HUDEP-2 (cell line): ENCODE measurements around the gene PEX13.
"Not testable (repeated sequence)": the region's sequence is repeated elsewhere in the genome, so short reads cannot be mapped to it uniquely, and the experiment has no call there.

Experiments
- DNase-seq, 76 experiments: peaks; one replicate each; lab custom pipeline; 2025; ENCODE audit not compliant: unreplicated experiment in 76 of 76; lab: John Stamatoyannopoulos, UW

The PEX13 gene

DNA sequence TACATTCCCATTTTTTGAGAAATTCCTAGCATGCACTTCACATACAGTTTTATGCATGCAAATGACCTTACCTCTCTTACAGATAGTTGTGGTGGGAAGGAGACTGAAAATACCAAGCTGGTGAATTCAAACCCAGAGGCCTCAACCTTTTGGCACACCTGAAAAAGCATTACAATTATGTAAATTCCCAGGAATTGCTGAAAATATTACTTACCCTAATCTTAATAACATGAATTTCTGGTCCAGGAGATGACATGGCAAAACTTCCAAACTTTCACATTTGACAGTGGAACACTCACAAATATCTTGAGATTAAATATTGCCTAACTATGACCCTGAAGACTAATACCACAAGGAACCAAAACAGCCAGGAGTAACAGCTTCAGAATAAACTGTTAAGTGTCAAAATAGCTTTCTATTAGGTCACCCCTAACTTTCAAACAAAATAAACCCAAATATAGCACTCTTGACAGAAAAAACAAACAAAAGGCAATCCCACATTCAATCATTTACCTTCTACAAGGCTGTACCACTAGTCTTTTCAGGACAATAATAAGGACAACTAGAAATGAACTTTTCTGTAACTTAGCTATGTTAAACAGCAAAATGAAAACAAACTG, 10.9 kb upstream of the PEX13 start:
- DNase-seq: no peak

DNA sequence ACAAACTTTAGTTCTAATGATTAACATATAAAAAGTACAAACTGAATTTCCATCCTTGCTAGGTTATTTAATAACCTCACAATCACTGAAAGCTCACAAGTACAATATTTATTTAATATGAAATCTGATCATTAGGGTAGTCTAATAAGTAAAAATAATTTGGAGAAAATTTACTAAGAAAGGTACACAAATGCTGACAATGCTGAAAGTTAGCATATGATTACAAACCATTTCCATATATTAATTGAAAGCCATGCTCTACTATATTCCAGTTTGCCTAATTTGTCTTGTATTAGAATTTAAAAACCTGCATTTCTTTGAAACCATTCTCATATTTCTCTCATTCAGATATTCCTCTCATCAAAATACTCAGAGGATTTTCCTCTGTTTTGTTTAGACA, 8.2 kb upstream of the PEX13 start:
- no peak for DNase-seq

DNA sequence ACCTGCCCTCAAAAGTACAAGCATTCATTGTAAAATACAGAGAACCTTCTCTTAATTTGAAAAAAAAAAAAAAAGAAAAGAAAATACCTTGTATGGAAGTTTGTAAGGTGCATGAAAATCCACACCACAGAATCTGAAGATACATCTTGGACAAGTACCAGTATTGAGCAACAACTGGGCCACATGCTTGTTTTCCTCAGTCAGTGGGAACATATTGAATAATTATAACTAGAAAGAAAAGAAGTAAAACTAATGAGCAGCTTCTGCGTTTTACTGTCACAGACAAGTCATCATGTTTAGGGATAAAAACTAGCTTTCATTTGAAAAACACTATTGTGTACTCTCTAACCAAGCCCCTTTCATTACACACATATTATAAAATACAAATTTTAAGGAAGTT, 5.8 kb upstream of the PEX13 start:
- DNase-seq: no peak

DNA sequence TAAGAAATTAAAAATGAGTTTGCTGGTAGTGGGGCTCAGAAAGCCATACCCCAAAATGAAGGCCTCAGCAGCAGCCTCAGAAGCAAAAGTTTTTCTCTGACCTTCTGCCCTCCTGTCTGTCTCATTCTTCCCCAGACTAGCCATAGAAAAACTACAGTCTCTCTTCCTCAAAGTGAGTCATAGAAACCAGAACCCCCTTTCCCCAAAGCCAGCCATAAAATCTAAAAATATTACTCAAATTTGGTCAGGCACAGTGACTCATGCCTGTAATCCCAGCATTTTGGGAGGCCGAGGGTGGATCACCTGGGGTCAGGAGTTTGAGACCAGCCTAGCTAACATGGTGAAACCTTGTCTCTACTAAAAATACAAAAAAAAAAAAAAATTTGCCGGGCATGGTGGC, 5.2 kb upstream of the PEX13 start:
- DNase-seq: not testable (repeated sequence)

DNA sequence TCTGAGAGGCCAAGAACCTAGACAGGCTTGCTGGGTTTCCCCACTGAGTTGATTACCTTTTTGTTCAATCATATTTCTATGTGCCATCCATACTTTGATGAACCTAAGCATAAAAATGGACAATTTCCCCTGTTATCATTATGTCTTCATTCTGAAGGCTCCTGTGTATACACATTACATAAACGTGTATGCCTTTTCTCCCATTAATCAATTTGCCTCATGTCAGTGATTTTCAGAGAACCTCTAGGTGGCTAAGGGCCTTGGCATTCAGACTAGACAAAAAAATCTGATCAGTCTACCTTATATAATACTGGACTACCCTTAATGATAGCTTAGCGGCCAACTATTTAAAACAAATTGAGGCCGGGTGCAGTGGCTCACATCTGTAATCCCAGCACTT, 4.1 kb upstream of the PEX13 start:
- no peak for DNase-seq

DNA sequence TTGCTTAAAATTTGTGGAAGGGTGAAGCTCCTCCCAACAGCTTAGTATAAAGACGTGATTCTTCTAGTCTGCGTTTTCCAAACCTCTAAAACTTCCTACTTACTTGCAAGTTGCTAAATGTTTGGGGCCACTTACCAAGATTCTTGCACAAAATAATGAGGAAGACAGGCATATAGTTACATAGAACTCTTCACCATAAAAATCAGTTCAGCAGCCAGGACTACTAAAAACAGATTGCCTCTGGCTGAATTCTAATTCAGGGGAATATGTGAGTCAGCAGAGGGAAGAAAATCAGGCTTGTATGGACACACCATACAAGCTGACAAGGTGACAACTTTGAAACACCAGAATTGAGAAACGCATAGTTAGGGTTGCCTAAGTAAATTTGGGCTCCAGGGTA, 2.8 kb upstream of the PEX13 start:
- DNase-seq: no peak

DNA sequence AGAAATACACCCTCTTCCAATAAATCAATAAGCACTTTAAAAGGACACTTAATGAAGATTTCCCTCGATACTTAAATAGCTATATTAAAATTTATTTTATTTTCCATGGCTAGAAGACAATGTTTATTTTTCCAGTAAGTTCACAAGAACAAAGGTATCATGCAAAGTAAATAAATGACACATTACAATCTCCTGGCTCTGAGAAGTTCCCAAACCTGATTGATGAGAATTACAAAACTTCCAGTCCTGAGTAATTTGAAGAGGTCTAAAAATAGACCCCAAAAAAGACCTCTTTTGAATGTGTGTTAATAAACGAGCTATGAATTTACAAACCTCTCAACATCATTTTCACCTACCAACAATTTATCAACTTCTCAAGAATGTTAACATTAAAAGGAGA, 1.5 kb upstream of the PEX13 start:
- no peak for DNase-seq

DNA sequence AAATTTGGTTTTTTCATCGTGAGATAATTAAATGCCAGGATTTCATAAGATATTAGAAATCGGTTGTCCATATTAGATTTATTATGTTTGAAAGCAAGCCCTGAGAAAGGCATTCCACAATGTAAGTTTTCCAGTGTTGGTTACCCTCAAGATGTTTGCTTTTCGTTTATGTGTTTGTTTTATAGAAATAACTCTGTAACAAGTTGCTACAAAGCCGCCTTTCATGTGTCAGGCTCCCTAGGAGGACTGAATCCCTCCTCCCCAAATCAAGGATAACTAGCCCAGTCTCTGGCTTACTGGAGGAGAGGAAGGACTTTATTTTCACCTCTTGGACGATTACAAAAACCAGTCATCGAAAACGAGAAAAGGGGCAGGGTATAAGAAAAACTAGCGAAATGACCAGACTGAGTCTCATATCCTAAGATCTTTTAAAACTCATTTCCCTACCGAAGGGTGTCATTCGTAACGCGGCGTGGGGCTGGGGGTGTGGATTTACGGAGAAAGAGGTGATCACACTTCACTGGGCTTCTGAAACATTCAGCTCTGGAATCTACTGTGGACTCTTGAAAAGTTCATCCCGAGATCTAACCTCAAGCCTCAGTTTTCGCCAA, 1.0 kb upstream of the PEX13 start:
- DNase-seq: no peak

DNA sequence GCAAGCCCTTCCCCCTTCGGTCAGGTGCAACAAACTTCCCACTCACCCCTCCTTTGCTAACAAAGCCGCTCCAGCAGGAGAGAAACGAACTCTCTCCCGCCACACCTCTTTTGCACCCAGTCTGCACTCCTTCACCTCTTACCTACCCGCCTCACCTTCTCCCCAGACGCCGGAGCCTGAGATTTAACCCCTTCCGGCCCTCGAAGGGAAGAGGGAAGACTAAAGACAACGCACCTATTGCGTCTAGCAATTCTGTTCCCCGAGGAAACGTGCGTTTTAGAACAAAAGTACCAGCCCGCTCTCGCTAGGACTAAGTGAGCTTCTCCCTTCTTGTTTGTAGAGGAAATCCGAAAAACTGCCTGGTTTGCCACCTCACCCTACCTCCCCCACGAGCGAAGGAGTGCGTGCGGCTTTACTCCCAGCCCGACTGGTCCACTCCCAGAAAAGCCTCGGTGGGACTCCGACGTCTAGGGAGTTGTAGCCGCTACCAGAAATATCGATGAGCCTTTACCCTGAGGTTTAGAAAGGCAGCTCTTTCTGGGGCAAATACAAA, 441 bp upstream of the PEX13 start:
- DNase-seq: peak in 73 of 76 experiments; percentile 18 to 94 (median 65)

DNA sequence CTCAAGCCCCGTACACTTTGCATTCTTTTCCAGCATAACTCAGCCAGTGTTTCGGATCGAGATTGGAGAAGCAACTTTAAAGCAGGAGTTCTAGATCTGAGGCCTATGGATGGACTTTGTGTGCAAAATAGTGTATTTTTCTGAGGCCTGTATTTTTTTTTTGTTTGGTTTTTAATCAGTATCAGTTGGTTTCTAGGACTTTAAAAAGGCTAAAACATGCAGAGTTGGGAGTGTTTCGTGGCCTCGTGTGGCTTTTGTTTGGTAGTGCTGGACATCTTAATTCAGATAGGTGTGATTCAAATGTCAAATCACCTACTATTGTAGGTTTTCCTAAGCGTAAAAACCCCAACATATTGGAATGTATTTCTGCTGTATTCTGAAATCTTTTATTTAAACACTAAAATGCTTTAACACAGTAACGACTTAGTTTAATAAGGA, 817 bp downstream of the PEX13 start:
- DNase-seq: peak in 5 of 76 experiments; percentile 6 to 31 (median 15)

DNA sequence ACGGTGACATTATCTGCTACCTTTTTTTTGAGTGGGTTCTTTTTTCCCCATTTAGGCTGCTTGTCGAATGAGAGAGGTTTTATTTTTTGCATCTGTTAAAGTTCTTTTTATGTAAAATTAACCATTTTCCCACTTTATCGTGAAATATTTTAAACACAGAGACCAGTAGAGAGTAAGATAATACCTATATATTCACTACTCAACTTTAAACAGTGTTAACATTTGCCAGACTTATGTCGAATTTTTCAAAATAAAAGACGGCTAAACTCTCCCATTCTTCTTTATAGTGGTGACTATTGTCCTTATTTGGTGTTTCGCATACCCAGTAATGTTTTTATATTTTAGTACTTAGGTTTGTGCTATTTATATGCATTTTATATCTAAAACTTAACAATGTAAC, 1.3 kb downstream of the PEX13 start:
- no peak for DNase-seq

DNA sequence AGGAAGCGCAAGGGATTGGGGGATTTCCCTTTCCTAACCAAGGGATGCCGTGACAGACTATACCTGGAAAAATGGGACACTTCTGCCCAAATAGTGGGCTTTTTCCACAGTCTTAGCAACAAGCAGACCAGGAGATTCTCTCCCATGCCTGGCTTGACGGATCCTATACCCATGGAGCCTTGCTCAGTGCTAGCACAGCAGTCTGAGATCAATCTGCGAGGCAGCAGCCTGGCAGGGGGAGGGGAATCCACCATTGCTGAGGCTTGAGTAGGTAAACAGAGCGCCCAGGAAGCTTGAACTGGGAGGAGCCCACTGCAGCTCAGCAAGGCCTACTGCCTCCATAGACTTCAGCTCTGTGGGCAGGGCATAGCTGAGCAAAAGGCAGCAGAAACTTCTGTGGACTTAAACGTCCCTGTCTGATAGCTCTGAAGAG, 3.7 kb downstream of the PEX13 start:
- no peak for DNase-seq

DNA sequence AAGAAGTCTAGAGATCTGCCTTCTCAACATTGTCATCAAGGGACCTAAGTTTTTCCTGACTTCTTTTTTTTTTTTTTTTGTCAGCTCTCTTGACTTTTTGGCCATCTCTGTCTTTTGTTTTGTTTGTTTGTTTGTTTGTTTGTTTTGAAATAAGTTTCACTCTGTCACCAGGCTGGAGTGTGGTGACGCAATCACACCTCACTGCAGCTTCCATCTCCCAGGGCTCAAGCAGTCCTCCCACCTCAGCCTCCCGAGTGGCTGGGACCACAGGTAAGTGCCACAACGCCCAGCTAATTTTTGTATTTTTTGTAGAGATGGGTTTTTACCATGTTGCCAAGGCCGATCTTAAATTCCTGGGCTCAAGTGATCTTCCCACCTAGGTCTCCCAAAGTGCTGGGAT, 6.2 kb downstream of the PEX13 start:
- DNase-seq: no peak

DNA sequence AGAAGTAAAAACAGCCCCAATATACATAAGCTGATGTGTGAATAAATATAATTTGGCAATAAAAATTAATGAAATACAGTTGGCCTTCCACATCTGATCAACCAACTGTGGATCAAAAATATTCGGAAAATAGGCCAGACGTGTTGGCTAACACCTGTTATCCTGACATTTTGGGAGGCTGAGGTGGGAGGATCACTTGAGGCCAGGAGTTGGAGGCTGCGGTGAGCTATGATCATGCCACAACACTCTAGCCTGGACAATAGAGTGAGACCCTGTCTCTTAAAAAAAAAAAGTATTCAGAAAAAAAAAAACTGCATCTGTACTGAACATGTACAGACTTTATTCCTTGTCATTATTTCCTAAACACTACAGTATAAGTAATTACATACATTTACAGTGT, 12.0 kb downstream of the PEX13 start:
- no peak for DNase-seq

DNA sequence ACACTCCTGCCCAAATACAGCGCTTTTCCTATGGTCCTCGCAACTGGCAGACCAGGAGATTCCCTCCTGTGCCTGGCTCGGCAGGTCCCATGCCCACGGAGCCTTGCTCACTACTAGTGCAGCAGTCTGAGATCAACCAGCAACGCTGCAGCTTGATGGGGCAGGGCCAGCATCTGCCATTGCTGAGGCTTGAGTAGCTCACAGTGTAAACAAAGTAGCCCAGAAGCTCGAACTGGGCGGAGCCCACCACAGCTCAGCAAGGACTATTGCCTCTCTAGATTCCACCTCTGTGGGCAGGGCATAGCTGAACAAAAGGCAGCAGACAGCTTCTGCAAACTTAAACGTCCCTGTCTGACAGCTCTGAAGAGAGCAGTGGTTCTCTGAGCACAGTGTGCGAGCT, 17.1 kb downstream of the PEX13 start:
- DNase-seq: not testable (repeated sequence)

DNA sequence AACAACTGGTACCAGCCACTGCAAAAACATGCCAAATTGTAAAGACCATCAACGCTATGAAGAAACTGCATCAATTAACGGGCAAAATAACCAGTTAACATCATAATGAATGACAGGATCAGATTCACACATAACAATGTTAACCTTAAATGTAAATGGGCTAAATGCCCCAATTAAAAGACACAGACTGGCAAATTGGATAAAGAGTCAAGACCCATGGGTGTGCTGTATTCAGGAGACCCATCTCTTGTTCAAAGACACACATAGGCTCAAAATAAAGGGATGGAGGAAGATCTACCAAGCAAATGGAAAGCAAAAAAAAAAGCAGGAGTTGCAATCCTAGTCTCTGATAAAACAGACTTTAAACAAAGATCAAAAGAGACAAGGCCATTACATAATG, 19.1 kb downstream of the PEX13 start:
- DNase-seq: not testable (repeated sequence)

DNA sequence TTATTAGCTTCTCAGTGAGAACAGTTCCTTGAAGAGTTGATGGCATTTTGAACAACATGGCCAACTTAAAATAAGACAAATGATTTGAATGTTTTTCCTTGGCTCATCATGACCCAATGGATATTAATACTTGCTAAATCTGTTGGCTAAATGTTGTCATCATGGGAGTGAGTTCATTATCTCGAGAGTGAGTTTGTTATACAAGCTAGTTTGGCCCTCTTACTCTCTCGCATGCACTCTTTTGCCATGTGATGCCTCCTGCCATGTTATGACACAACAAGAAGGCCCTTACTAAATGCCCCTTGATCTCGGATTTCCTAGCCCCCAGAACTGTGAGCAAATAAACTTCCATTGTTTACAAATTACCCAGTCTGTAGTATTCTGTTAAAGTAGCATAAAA, 25.3 kb downstream of the PEX13 start:
- DNase-seq: no peak

DNA sequence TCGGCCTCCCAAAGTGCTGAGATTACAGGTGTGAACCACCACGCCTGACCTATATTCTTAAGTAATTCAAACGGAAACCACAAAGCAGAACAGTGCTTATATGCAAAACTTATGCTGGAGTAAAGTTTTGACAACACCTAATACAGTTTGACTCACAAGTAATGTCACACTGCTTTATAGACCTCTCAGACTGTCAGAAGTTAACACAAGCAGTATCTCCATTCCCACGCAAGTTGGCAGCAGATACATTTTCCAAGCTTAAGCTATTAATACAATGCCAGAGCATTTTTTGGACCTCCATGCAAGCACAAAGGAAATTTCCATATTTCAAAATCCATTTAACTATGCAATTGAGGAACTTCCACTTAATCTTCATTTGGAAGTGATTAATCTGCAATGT, 27.1 kb downstream of the PEX13 start:
- no peak for DNase-seq

DNA sequence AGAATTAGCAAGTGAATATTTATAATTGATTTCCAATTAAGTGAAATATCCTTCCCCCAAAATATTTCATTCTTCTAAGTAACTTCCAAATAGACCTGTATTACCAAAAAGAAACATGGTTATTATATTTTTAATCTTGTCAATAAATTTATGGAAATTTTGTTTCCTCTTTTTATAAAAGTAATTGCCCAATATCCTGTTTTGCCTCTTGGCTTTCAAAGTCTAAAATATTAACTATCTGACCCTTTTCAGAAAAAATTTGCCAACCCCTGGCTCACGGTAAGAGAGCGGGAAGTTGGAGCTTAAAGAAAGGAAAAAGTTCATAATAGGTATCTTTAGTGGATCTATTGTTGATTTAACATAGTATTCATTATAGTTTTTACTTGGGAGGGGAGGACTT, 27.7 kb downstream of the PEX13 start:
- no peak for DNase-seq

DNA sequence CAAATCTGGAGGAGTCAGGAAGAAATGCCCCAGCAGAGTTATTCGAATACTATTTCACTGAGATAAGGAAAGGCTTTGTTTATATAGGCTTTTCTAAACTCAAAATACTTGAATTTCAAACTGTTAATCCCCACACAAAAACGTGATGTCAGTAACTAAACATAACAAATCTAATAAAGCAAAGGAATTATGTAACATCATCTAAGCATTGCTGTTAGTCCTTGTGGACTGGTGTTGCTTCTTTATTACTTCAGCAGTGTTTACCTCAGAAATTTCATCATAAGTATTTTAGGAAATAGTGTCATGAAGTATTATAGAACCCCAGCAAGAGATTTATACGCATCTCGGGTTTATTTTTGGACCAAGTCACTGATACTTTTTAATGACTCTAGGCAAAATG, 28.5 kb downstream of the PEX13 start:
- no peak for DNase-seq

DNA sequence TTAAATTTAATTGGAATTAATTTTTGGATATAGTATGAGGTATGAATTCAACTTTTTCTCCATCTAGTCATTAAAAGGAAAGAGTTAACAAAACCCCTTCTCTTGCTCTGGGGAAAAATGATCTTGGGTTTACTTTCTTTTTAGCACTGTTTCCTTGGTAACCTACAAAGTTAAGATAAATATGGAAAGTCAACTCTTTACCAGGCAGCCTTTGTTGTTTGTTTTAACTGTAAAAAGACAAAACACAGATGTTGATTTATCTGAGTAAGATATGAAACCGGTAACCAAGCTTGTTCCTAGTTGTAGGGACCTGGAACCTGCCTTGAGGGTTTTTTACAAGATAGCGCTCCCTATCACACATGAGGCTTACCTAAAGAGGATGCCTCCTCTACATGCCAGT, 38.0 kb downstream of the PEX13 start:
- no peak for DNase-seq

DNA sequence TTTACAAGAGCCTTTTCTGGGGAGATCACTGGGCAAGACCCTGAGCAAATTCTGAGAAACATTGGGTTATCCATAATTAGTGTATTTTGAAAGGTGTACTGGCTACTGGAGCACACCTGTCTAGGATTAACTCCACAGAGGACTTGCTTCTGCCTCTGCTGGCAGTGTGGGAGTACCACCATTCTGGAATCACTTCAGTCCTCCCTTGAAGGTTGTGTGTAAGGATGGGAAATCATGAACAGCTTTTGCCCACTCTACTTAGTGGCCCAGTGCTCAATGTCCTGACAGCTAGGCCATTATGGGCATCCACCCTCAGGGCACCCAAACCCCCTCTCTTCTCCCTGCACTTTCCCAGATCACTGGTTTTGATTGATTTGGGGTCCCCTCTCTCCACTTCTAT, 40.0 kb downstream of the PEX13 start:
- no peak for DNase-seq

DNA sequence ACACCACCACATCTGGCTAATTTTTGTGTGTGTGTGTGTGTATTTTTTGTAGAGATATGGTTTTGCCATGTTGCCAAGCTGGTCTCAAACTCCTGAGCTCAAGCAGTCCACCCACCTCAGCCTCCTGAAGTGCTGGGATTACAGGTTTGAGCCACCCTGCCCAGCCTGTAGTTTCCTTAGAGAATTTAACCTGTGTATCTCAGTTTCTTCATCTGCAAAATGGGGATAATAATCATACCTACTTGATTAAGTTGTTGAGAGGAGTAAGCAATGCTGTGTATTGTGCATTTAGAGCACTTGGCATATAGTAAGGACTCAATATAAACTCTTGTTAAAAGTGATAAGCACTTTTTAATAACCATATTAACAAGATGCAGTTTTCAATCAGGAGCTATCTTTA, 41.9 kb downstream of the PEX13 start:
- DNase-seq: no peak
